HepG2 (cell line): ENCODE measurements around the gene NEMP2.

ENCODE experiments used
- ATF7 ChIP-seq, 2 experiments: fragments of 450-650 bp in 1 of 2; sonication (generic) in 1 of 2; formaldehyde crosslinking in 1 of 2; IDR thresholded peaks; 2 replicates each; pipeline versions ENCODE4 v1.4.0 to v1.6.1; 2016 to 2020; ENCODE audit warnings: antibody characterized with exemption in 1 of 2, mild to moderate bottlenecking in 1 of 2, missing genetic modification reagents in 1 of 2
- CCDC6 ChIP-seq: sonication (generic); formaldehyde crosslinking; IDR thresholded peaks from 2 replicates; pipeline ENCODE4 v1.8.1; 2022; ENCODE audit warnings: mild to moderate bottlenecking, missing genetic modification reagents, moderate library complexity
- CTCF ChIP-seq: sonication (generic); formaldehyde crosslinking; IDR thresholded peaks from 2 replicates; pipeline ENCODE4 v1.5.0; 2020; ENCODE audit warnings: mild to moderate bottlenecking, missing genetic modification reagents, moderate library complexity
- HOXA5 ChIP-seq: sonication (generic); formaldehyde crosslinking; IDR thresholded peaks from 2 replicates; pipeline ENCODE4 v1.4.0; 2020; ENCODE audit warnings: missing genetic modification reagents
- JUN ChIP-seq: sonication (generic); formaldehyde crosslinking; IDR thresholded peaks from 2 replicates; pipeline ENCODE4 v1.4.0; 2020; ENCODE audit warnings: mild to moderate bottlenecking, missing genetic modification reagents
- SIN3A ChIP-seq: IDR thresholded peaks from 2 replicates; pipeline ENCODE4 v1.6.1; 2011; ENCODE audit warnings: low read depth, mild to moderate bottlenecking, control low read depth, low read length, borderline replicate concordance
- TAF1 ChIP-seq: sonication (generic); formaldehyde crosslinking; IDR thresholded peaks from 2 replicates; pipeline ENCODE4 v1.4.0; 2020; ENCODE audit warnings: missing genetic modification reagents
- ZBTB4 ChIP-seq: sonication (generic); formaldehyde crosslinking; IDR thresholded peaks from 2 replicates; pipeline ENCODE4 v1.4.0; 2020; ENCODE audit warnings: missing genetic modification reagents, mild to moderate bottlenecking, borderline replicate concordance
- ZMYM4 ChIP-seq: sonication (generic); formaldehyde crosslinking; IDR thresholded peaks from 2 replicates; pipeline ENCODE4 v1.8.1; 2023; ENCODE audit warnings: mild to moderate bottlenecking, missing genetic modification reagents

GRCh38 chr2:190511104-190511503 is 23.4 kb downstream of the NEMP2 start:
- TF ChIP-seq SIN3A, result no peak
- no peak for TF ChIP-seq HOXA5 (CRISPR knock-in tag)
- no peak for TF ChIP-seq CCDC6 (CRISPR knock-in tag)
- peak; percentile 63 for TF ChIP-seq CTCF (CRISPR knock-in tag)
- no peak for TF ChIP-seq JUN
- no peak for TF ChIP-seq TAF1 (CRISPR knock-in tag)
- TF ChIP-seq ATF7 (IDR thresholded peaks at IDR 0.05), result no peak
- no peak for TF ChIP-seq ATF7 (CRISPR knock-in tag; IDR thresholded peaks at IDR 0.05)
- no peak for TF ChIP-seq ZBTB4
- TF ChIP-seq ZMYM4 (CRISPR knock-in tag), result no peak
